NCI-H526 (cell line): ENCODE measurements around the gene TEX30.

Experiments used
- DNase-seq, 2 experiments: peaks; one replicate each; lab custom pipeline; 2025; lab: John Stamatoyannopoulos, UW

The TEX30 gene

DNA sequence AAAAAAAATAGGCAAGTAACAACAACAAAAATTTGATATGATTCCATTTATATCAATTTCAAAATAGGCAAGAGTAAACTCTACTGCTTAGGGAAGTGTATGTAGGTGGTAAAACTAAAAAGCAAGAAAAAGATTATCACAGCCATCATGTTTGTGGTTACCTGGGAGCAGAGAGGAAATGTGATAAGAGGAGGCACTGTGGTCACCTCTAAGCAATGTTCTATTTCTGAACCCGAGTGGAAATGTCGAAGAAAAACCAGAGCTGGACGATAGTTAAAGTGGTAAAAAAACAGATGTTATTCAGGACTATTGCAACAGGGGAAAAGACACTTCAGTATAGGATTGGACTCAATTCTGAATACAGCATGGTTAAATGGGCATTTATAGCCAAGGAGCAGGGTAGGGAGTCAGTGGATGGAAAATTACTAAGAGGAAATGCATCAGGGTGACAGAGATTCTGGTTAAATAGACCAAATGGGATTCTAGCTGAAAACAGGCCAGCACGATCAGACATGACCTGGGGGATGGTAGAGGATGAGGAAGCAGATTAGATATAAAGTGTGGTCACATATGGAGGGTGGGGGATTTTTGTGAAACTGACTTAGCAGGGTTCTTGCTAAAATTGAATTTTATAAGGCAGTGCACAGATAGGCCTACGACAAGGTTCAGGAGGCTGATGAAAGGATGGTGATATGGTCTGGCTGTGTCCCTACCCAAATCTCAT lies 6.0 kb upstream of the TEX30 start:
- DNase-seq, result no peak

GRCh38 chr13:102777736-102778135 lies 4.2 kb upstream of the TEX30 start:
- no peak for DNase-seq

DNA sequence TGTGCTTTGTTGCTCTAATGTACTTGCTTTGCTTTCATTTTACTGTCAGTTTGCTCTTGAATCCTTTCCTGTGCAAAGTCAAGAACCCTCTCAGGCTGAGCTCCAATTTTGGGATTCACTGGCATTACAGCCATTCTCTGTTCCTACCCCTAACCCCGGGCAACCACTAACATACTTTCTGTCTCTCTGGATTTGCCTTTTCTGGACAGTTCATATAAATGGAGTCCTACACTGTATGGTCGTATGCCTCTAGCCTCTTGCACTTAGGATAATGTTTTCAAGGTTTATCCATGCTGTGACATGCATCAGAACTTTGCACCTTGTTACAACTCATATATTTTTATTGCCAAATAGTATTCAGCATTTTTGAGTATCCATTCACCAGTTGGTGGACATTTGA lies 2.7 kb upstream of the TEX30 start:
- DNase-seq, result no peak

DNA sequence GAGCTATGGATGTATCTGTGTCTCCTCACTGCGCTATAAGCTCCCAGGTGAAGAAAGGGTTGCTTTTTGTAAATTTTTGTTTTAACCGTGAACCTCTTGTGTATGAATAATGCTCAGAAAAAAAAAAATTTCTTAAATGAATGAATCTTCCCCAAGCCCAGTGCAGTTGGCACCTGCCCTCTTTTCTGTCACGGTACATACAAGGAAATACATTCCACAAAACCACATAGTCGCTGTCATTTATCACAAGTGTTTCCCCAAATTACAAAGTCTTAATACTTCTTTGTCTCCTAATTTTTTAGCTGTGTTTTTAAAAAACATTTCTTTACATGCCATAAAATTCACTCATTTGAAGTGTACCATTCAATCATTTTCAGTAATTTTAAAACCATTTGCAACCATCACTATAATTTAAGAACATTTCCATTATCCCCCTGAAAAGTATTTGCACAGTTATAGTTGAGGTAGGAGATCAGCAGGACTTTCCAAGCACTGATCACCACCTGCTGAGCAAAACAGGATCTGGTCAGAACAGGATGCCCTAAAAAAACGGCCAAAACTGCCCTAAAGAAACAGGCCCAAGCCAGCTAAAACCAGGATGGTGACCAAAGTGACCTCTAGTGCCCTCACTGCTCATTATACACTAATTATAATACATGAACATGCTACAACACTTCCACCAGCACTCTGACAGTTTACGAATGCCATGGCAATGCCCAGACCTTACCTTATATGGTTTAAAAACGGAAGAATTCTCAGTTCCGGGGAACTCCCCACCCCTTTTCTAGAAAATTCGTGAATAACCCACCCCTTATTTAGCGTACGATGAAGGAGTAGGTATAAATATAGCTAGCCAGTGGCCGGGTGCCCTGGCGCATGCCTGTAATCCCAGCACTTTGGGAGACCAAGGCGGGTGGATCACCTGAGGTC lies 1.3 kb upstream of the TEX30 start:
- peak in 1 of 2 experiments; percentile 12 for DNase-seq

- no peak for DNase-seq
Measured at GRCh38 chr13:102774214-102774568, 605 bp upstream of the TEX30 start.

GRCh38 chr13:102772042-102772425 lies 1.6 kb downstream of the TEX30 start:
- no peak for DNase-seq

DNA sequence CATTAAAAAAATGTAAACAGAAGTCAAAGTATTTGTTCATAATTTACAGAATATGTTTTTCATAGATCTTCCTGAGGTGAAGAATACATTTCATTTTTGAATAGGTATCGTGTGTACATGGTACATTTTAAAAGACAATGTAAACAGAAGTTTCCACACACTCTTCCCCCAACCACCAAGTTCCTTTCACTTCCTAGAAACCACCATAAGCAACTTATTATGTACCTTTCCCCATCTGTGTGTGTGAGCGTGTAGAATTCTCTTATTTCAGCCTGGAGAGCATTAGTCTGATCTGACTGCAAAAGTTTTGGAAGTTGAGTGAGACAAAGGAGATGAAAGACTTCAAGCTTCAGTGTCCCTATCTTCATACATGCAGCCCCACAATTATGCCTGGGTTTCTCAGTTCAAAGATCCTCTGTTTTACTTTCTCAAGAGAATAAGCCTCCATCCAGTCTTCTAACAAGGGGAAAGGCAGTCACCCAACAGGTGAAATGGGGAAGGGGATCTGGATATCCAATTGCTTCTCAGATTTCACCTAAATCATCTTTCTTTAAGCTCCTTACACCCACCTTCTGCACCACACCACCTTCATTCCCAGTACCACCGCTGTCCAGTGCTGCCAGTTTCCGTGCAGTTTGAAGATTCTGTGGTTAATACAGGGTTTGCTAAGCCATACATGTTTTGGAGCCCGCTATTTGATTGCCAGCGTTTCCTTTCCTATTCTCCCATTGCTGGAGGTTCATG lies 2.1 kb downstream of the TEX30 start:
- no peak for DNase-seq

- DNase-seq, result no peak
Measured at GRCh38 chr13:102770435-102770834, 3.2 kb downstream of the TEX30 start.

DNA sequence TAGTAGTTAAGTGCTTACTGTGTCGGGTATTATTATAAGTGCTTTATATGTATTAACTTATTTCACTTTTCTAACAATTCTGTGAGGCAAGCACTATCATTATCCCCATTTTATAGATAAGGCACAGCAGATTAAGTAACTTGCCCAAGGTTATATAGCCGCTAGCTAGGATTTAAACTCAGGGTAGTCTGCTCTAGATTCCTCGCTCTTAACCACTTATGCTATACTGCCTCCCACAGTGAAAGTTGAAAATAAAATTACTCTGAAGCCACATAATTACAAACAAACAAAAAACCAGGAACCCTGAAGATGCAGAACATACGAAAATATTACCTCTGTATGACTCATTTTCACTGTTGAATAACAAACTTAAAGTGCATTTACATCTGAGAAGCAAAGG lies 3.9 kb downstream of the TEX30 start:
- no peak for DNase-seq

DNA sequence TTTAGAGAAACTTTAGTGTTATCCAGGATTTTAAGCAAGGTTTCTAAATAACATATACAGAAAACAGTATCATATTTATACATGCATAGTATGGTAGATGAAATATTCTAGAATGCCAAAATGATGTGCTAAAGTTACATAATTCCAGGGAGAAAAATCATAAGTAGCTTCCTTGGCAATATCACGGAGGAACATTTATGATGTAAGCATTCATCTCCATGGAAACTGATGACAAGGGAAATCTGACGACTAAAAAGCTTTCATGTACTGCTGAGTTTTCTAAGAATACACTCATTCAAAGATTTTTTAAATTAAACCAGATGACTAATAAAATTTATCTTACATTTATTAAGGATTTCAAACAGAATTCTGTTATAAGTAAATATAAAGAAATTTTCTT lies 4.7 kb downstream of the TEX30 start:
- no peak for DNase-seq

- DNase-seq, result no peak
Measured at GRCh38 chr13:102763741-102764140, 9.8 kb downstream of the TEX30 start.

DNA sequence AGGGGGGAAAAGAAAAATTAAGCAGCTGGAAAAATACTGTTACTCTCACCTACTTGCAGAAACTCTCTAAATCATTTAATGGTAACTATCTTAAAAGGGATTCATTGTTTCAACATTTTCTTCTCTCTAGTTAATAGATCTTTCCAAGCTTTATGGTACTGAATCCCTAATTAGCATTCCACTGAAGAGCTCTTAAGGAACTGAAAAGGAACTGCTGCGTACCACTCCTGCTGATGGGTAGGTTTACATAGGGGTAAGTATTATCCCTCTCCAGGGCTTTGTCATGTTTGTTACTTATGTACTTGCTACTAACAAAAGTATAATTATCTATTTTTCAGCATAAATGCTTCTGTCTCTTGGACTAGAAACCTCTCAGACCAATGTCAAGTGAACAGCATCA lies 12.5 kb downstream of the TEX30 start:
- DNase-seq, result no peak

GRCh38 chr13:102758842-102759241 lies 14.7 kb downstream of the TEX30 start:
- DNase-seq, result no peak

- DNase-seq, result no peak
Measured at GRCh38 chr13:102757006-102757405, 16.6 kb downstream of the TEX30 start.

- DNase-seq, result no peak
Measured at GRCh38 chr13:102751886-102752285, 21.7 kb downstream of the TEX30 start.

- DNase-seq, result no peak
Measured at GRCh38 chr13:102742506-102742905, 31.1 kb downstream of the TEX30 start.

GRCh38 chr13:102742101-102742500 lies 31.5 kb downstream of the TEX30 start:
- no peak for DNase-seq

- DNase-seq, result no peak
Measured at GRCh38 chr13:102729560-102730270, 43.9 kb downstream of the TEX30 start.

GRCh38 chr13:102726430-102726829 lies 47.2 kb downstream of the TEX30 start:
- DNase-seq, result peak in 1 of 2 experiments; percentile 35

DNA sequence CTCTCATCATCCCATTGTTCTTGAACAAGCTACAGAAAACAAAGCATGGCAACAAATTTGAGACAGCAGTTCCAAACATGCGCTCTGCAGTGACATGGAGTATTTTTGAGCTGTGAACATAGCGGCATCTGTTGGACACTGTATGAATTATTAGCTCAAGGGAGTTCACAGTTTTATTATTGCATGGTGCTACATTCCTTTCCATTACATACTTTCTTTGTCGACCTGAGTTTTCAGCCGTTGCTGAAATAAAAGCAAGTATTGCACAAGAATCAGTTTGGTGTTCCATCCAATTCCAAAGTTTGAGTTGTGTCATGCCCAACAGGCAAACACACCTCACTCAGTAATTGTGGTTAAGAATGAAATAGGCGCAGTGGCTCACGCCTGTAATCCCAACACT lies 48.7 kb downstream of the TEX30 start:
- DNase-seq, result peak in 1 of 2 experiments; percentile 54

GRCh38 chr13:102721800-102722231 lies 51.8 kb downstream of the TEX30 start:
- no peak for DNase-seq

GRCh38 chr13:102718746-102719145 lies 54.8 kb downstream of the TEX30 start:
- no peak for DNase-seq
